Stimulated activated CD8-positive, alpha-beta memory T cell treated with anti-CD3 and anti-CD28 coated beads, Interleukin-15, amount 100 ng/mL, for 24 hours (primary cell): ENCODE results near the gene LIPJ.

Experiments
- DNase-seq: peaks from one replicate; pipeline ENCODE4 v3.0.0-alpha.2; 2020; ENCODE audit warnings: low read depth

Gene LIPJ

GRCh38 chr10:88598055-88598454, 11.5 kb downstream of the LIPJ start:
- no peak for DNase-seq

- no peak for DNase-seq
Measured at GRCh38 chr10:88608052-88608732, 21.6 kb downstream of the LIPJ start.

GRCh38 chr10:88608780-88609179, 22.2 kb downstream of the LIPJ start:
- no peak for DNase-seq

GRCh38 chr10:88616250-88616977, 29.9 kb downstream of the LIPJ start:
- DNase-seq = no peak

- no peak for DNase-seq
Measured at GRCh38 chr10:88617772-88618300, 31.3 kb downstream of the LIPJ start.

GRCh38 chr10:88618496-88618895, 31.9 kb downstream of the LIPJ start:
- DNase-seq = no peak

GRCh38 chr10:88620441-88620840, 33.9 kb downstream of the LIPJ start:
- no peak for DNase-seq

GRCh38 chr10:88623835-88624234, 37.3 kb downstream of the LIPJ start:
- DNase-seq = no peak

GRCh38 chr10:88624840-88625239, 38.3 kb downstream of the LIPJ start:
- no peak for DNase-seq

- no peak for DNase-seq
Measured at GRCh38 chr10:88640186-88640585, 53.6 kb downstream of the LIPJ start.

- no peak for DNase-seq
Measured at GRCh38 chr10:88642209-88642608, 55.6 kb downstream of the LIPJ start.

- no peak for DNase-seq
Measured at GRCh38 chr10:88642963-88643362, 56.4 kb downstream of the LIPJ start.

GRCh38 chr10:88647061-88647615, 60.6 kb downstream of the LIPJ start:
- no peak for DNase-seq

GRCh38 chr10:88651101-88651551, 64.6 kb downstream of the LIPJ start:
- DNase-seq = no peak

- DNase-seq = no peak
Measured at GRCh38 chr10:88652616-88653015, 66.1 kb downstream of the LIPJ start.
